K562 (cell line): ENCODE data around the gene PRSS53. TPM values are rescaled to one million over a fixed set of nuclear protein-coding genes. Genes with fewer than 3 reads are reported as not detected.
A peak's percentile ranks its signal among the peaks of the same experiment; 100 is the strongest.

Experiments
- ARID1B ChIP-seq: fragments of 450-650 bp; IDR thresholded peaks from 2 replicates; pipeline ENCODE4 v1.6.1; 2016; ENCODE audit warnings: antibody characterized with exemption, mild to moderate bottlenecking, inconsistent platforms
- DACH1 ChIP-seq: fragments of 450-650 bp; IDR thresholded peaks from 2 replicates; pipeline ENCODE4 v1.6.1; 2018; ENCODE audit not compliant: partially characterized antibody
- DPF2 ChIP-seq: fragments of 450-650 bp; IDR thresholded peaks from 2 replicates; pipeline ENCODE4 v1.6.1; 2016
- FOXK2 ChIP-seq, 2 experiments: fragments of 450-650 bp; IDR thresholded peaks in 1 of 2; conservative IDR thresholded peaks in 1 of 2; 2 replicates each; pipeline ENCODE4 v1.6.1; 2016; ENCODE audit warnings: low read depth in 2 of 2, mild to moderate bottlenecking in 1 of 2
- MAZ ChIP-seq, 2 experiments: fragments of 450-650 bp in 1 of 2; sonication (generic) in 1 of 2; formaldehyde crosslinking; IDR thresholded peaks in 1 of 2; conservative IDR thresholded peaks in 1 of 2; 2 replicates each; pipeline versions ENCODE4 v1.4.0 to v1.5.0; 2020; ENCODE audit warnings: mild to moderate bottlenecking in 1 of 2, missing genetic modification reagents in 1 of 2
- NR2F6 ChIP-seq: fragments of 450-650 bp; formaldehyde crosslinking; IDR thresholded peaks from 2 replicates; pipeline ENCODE4 v1.4.0; 2020; ENCODE audit warnings: mild to moderate bottlenecking
- PHB2 ChIP-seq: fragments of 450-650 bp; IDR thresholded peaks from 2 replicates; pipeline ENCODE4 v1.6.1; 2017; ENCODE audit warnings: low read depth
- PHF20 ChIP-seq: fragments of 450-650 bp; IDR thresholded peaks from 2 replicates; pipeline ENCODE4 v1.6.1; 2018; ENCODE audit not compliant: partially characterized antibody
- PTBP1 ChIP-seq: fragments of 200-400 bp; formaldehyde crosslinking; IDR thresholded peaks from 2 replicates; pipeline ENCODE4 v1.6.1; 2017; ENCODE audit warnings: low read depth, low read length
- TARDBP ChIP-seq: fragments of 450-650 bp; IDR thresholded peaks from 2 replicates; pipeline ENCODE4 v1.6.1; 2016
- TRIM25 ChIP-seq: fragments of 450-650 bp; IDR thresholded peaks from 2 replicates; pipeline ENCODE4 v1.7.0; 2016; ENCODE audit warnings: borderline replicate concordance
- ZBTB43 ChIP-seq: sonication (generic); formaldehyde crosslinking; IDR thresholded peaks from 2 replicates; pipeline ENCODE4 v1.8.0; 2023; ENCODE audit warnings: mild to moderate bottlenecking, missing genetic modification reagents
- ZNF780A ChIP-seq: fragments of 250-450 bp; sonication (Bioruptor Pico); IDR thresholded peaks from 2 replicates; pipeline ENCODE4 v1.5.0; 2021; ENCODE audit warnings: mild to moderate bottlenecking
- ZSCAN29 ChIP-seq: fragments of 450-650 bp; IDR thresholded peaks from 2 replicates; pipeline ENCODE4 v1.6.1; 2017
- polyA plus RNA-seq, 8 experiments: library from polyadenylated mRNA; depleted of rRNA in 4 of 8; stranded (reverse) in 5 of 8; unstranded in 3 of 8; fragments of >200 nt; fragmentation: Nextera tagmentation in 2 of 8; fragmentation: Illumina TruSeq in 1 of 8; extraction: Ambion mirVana in 2 of 8; extraction: Trizol in 1 of 8; gene quantifications; 2 replicates each; pipeline versions ENCODE4 v1.2.1 to v1.2.3, GENCODE V29; 2011 to 2014; ENCODE audit warnings: inconsistent platforms in 1 of 8, missing spikeins in 1 of 8
- total RNA-seq, 7 experiments: library from RNA; depleted of rRNA in 6 of 7; stranded (reverse); fragments of >200 nt in 6 of 7; fragmentation: Illumina TruSeq in 2 of 7; extraction: Trizol in 2 of 7; gene quantifications; 2 replicates each; pipeline versions ENCODE4 v1.2.1 to v1.2.3, GENCODE V29; 2011 to 2021; ENCODE audit warnings: low replicate concordance in 1 of 7
- TF ChIP-seq, protein P1 (sequence below), 2 experiments: fragments of 450-650 bp; formaldehyde crosslinking in 1 of 2; IDR thresholded peaks; 2 replicates each; pipeline versions ENCODE4 v1.4.0 to v1.6.1; 2014 to 2020; ENCODE audit warnings: mild to moderate bottlenecking in 2 of 2, borderline replicate concordance in 1 of 2, low read depth in 1 of 2

Gene PRSS53
- total and polyA plus RNA-seq, 9 of the 15 experiments (the other 6 are each of a cell fraction or from before 2014, with no cell fraction given) = 0.40 to 1.9 (median 0.78) TPM; not detected in 2

GRCh38 chr16:31135535-31136286, 47.0 kb upstream of the PRSS53 start, which contains the start of gene PRSS8 (continued):
- TF ChIP-seq, protein P1, sequence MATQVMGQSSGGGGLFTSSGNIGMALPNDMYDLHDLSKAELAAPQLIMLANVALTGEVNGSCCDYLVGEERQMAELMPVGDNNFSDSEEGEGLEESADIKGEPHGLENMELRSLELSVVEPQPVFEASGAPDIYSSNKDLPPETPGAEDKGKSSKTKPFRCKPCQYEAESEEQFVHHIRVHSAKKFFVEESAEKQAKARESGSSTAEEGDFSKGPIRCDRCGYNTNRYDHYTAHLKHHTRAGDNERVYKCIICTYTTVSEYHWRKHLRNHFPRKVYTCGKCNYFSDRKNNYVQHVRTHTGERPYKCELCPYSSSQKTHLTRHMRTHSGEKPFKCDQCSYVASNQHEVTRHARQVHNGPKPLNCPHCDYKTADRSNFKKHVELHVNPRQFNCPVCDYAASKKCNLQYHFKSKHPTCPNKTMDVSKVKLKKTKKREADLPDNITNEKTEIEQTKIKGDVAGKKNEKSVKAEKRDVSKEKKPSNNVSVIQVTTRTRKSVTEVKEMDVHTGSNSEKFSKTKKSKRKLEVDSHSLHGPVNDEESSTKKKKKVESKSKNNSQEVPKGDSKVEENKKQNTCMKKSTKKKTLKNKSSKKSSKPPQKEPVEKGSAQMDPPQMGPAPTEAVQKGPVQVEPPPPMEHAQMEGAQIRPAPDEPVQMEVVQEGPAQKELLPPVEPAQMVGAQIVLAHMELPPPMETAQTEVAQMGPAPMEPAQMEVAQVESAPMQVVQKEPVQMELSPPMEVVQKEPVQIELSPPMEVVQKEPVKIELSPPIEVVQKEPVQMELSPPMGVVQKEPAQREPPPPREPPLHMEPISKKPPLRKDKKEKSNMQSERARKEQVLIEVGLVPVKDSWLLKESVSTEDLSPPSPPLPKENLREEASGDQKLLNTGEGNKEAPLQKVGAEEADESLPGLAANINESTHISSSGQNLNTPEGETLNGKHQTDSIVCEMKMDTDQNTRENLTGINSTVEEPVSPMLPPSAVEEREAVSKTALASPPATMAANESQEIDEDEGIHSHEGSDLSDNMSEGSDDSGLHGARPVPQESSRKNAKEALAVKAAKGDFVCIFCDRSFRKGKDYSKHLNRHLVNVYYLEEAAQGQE (IDR thresholded peaks at IDR 0.05; ENCODE audit: borderline replicate concordance) = no peak
- TF ChIP-seq, protein P1 (CRISPR knock-in tag; IDR thresholded peaks at IDR 0.05; ENCODE audit: low read depth) = no peak
- no peak for TF ChIP-seq ZBTB43 (CRISPR knock-in tag)
- peak; percentile 65; the same call in 1 of the 2 replicates for TF ChIP-seq TRIM25
- no peak for TF ChIP-seq NR2F6 (CRISPR knock-in tag)
- TF ChIP-seq MAZ (CRISPR knock-in tag; conservative IDR thresholded peaks at IDR 0.05 in 1 of 2, IDR thresholded peaks at IDR 0.05 in 1 of 2) = peak in 1 of 2 experiments; percentile 38; a peak in 1 of 4 replicates
- TF ChIP-seq PHF20 = peak; percentile 59
- peak; percentile 67; the same call in 1 of the 2 replicates for TF ChIP-seq PHB2
- no peak for TF ChIP-seq TARDBP
- TF ChIP-seq ZSCAN29 = peak; percentile 95
- TF ChIP-seq DACH1 = no peak
- peak in 1 of 2 experiments; percentile 44; a peak in 1 of 4 replicates for TF ChIP-seq FOXK2 (conservative IDR thresholded peaks at IDR 0.05 in 1 of 2, IDR thresholded peaks at IDR 0.05 in 1 of 2; ENCODE audit: low read depth in 2 of 2)
- TF ChIP-seq PTBP1 = no peak
- peak; percentile 51 for TF ChIP-seq ARID1B
- TF ChIP-seq ZNF780A (CRISPR knock-in tag) = no peak
- peak; percentile 75 for TF ChIP-seq DPF2
